ENCODE results near the gene RASL12.

RASL12 gene

GRCh38 chr15:65033659-65034269 is 34.0 kb downstream of the RASL12 start:
- no peaks in the 10 kb centered on the region for H3K27me3 ChIP-seq (ENCODE audit: insufficient read depth, poor library complexity, severe bottlenecking)
- no peaks in the 10 kb centered on the region for H3K4me1 ChIP-seq (ENCODE audit: insufficient read depth, poor library complexity, severe bottlenecking)
- peak; percentile 94 for TF ChIP-seq CTCF (IDR thresholded peaks at IDR 0.05; ENCODE audit: poor library complexity, severe bottlenecking)
- no peaks in the 10 kb centered on the region for H3K36me3 ChIP-seq (ENCODE audit: low read depth)
- peak; percentile 35; the same call in 2 of the 3 replicates for ATAC-seq (ENCODE audit: low read depth)
- no peaks in the 10 kb centered on the region for H3K9me3 ChIP-seq (ENCODE audit: severe bottlenecking)
- DNase-seq (ENCODE audit: low spot score) = no peak
- H3K4me3 ChIP-seq (ENCODE audit: severe bottlenecking) = no peak overlapping the region
- H3K27ac ChIP-seq (ENCODE audit: poor library complexity, severe bottlenecking) = no peak overlapping the region

GRCh38 chr15:65032801-65033537 is 34.8 kb downstream of the RASL12 start:
- Histone ChIP-seq H3K27ac (ENCODE audit: poor library complexity, severe bottlenecking) (no peak overlapping the region), H3K9me3 (ENCODE audit: severe bottlenecking) (no peaks in the 10 kb centered on the region), H3K36me3 (ENCODE audit: low read depth) (no peaks in the 10 kb centered on the region), H3K4me1 (ENCODE audit: insufficient read depth, poor library complexity, severe bottlenecking) (peaks cover 5% of the 10 kb centered on the region), H3K27me3 (ENCODE audit: insufficient read depth, poor library complexity, severe bottlenecking) (no peaks in the 10 kb centered on the region), H3K4me3 (ENCODE audit: severe bottlenecking) (no peak overlapping the region)
- ATAC-seq (ENCODE audit: low read depth) (peak; percentile 46), DNase-seq (ENCODE audit: low spot score) (no peak)
- no peak for TF ChIP-seq CTCF (IDR thresholded peaks at IDR 0.05; ENCODE audit: poor library complexity, severe bottlenecking)

GRCh38 chr15:65029736-65030208 is 38.0 kb downstream of the RASL12 start:
- no peak for TF ChIP-seq CTCF (IDR thresholded peaks at IDR 0.05; ENCODE audit: poor library complexity, severe bottlenecking)
- DNase-seq (ENCODE audit: low spot score) = no peak
- H3K9me3 ChIP-seq (ENCODE audit: severe bottlenecking) = no peaks in the 10 kb centered on the region

GRCh38 chr15:65028921-65029735 is 38.7 kb downstream of the RASL12 start, which contains the start of gene MTFMT:
Gene MTFMT, minus strand, starts transcription at chr15:65029639. Its CDS starts 26 bp downstream, at chr15:65029613.
- peak within 1 kb of the TSS; percentile 60 for H3K4me3 ChIP-seq (ENCODE audit: severe bottlenecking)
- ATAC-seq (ENCODE audit: low read depth) = peak; percentile 91
- TF ChIP-seq CTCF (IDR thresholded peaks at IDR 0.05; ENCODE audit: poor library complexity, severe bottlenecking) = no peak
- peaks cover 7% of the 10 kb centered on the region for H3K4me1 ChIP-seq (ENCODE audit: insufficient read depth, poor library complexity, severe bottlenecking)
- DNase-seq (ENCODE audit: low spot score) = peak; percentile 94
- peak within 1 kb of the TSS; percentile 4 for H3K27ac ChIP-seq (ENCODE audit: poor library complexity, severe bottlenecking)
- H3K36me3 ChIP-seq (ENCODE audit: low read depth) = peaks cover 26% of the 10 kb centered on the region
- H3K9me3 ChIP-seq (ENCODE audit: severe bottlenecking) = no peaks in the 10 kb centered on the region
- no peaks in the 10 kb centered on the region for H3K27me3 ChIP-seq (ENCODE audit: insufficient read depth, poor library complexity, severe bottlenecking)

More at GRCh38 chr15:65029736-65030208, 38.0 kb downstream of the RASL12 start:
- no peak for ATAC-seq (ENCODE audit: low read depth)
- H3K4me3 ChIP-seq (ENCODE audit: severe bottlenecking) = peak overlapping the region; percentile 60
- H3K4me1 ChIP-seq (ENCODE audit: insufficient read depth, poor library complexity, severe bottlenecking) = peaks cover 7% of the 10 kb centered on the region
- no peak overlapping the region for H3K27ac ChIP-seq (ENCODE audit: poor library complexity, severe bottlenecking)
- H3K36me3 ChIP-seq (ENCODE audit: low read depth) = peaks cover 22% of the 10 kb centered on the region
- H3K27me3 ChIP-seq (ENCODE audit: insufficient read depth, poor library complexity, severe bottlenecking) = no peaks in the 10 kb centered on the region
